HFF-Myc (cell line): Measurements from ENCODE around the gene GFOD1.

Experiments
- DNase-seq: peaks from one replicate; pipeline ENCODE4 v3.0.0-alpha.2; 2011; ENCODE audit warnings: low read depth; ENCODE audit errors: extremely low read depth
- H3K4me3 ChIP-seq: replicated peaks from 2 replicates; pipeline ENCODE4 v1.5.1; 2011; ENCODE audit warnings: low read depth, mild to moderate bottlenecking, control low read depth, low read length
- TF ChIP-seq, protein P1 (sequence below): IDR thresholded peaks from 2 replicates; pipeline ENCODE4 v1.5.1; 2012; ENCODE audit warnings: mild to moderate bottlenecking, low read depth, low read length, control low read depth; ENCODE audit errors: missing control alignments

GFOD1 gene

DNA sequence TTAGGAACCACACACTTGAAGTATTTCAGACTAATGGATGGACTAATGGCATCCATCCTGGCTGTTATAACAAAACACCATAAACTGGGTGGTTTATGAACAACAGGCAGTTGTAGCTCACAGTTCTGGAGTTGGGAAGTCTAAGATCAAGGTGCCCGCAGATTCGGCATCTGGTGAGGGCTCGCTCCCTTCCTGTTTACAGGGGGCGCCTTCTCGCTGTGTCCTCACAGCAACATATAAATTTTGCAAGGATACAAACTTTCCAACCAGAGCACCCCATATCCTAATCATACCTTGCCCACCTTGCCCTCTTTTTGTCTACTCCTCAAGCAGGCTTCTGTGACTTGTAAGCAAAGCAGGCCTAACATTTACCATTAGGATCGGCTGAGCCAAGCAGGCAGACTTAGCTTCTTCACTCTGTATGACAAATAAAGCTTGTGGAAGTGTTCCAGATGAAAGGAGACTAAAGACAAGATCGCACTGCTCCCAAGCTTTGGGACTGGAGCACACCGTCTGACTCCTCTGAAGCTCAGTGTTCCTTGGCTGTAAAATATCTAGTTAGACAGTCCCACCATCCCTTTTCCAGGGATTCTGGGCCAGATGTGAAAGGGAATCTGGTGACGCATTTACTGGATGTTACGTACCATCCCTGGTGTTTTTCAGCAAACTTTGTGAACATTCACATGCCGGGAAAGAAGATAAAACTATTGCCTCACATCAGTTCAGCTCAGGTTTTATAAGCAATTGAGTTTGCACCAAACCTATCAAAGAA is 34.9 kb downstream of the GFOD1 start:
- TF ChIP-seq, protein P1, sequence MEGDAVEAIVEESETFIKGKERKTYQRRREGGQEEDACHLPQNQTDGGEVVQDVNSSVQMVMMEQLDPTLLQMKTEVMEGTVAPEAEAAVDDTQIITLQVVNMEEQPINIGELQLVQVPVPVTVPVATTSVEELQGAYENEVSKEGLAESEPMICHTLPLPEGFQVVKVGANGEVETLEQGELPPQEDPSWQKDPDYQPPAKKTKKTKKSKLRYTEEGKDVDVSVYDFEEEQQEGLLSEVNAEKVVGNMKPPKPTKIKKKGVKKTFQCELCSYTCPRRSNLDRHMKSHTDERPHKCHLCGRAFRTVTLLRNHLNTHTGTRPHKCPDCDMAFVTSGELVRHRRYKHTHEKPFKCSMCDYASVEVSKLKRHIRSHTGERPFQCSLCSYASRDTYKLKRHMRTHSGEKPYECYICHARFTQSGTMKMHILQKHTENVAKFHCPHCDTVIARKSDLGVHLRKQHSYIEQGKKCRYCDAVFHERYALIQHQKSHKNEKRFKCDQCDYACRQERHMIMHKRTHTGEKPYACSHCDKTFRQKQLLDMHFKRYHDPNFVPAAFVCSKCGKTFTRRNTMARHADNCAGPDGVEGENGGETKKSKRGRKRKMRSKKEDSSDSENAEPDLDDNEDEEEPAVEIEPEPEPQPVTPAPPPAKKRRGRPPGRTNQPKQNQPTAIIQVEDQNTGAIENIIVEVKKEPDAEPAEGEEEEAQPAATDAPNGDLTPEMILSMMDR = no peak
- DNase-seq = no peak
- H3K4me3 ChIP-seq = no peak overlapping the region

DNA sequence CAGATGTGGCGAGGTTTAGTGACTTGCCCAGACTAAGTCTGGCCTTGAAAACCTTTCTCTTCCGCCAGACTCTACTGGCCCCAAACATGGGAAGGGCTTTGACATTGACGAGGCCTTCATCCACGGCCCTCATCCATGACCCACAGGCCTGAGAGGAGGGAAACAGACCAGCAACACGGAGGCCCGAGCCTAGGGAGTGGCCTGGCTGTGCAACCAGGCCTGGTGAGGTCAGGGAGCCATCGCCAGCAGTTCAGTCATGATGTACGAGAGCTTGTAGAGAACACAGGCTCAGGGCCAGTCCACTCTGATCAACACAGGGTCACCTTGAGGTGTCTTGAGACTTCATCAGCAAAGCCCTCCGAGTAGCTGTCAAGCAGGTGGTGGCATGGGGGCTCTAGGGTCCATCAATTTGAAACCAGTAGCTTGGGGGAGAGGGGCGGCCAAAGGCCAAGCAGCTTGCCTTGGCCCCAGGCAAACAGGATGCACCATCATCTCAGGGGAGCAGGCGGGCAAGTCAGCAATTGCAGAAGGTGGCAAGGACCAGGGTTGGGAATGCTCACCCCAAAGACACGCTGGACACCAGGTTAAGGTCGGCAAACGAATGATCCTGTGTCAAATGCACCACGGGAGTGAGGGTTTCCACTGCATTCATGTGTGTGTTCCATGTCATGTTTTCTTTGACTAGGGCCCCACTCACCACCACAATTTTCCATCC is 36.1 kb downstream of the GFOD1 start:
- no peak overlapping the region for H3K4me3 ChIP-seq
- DNase-seq = no peak
- TF ChIP-seq, protein P1 = no peak

DNA sequence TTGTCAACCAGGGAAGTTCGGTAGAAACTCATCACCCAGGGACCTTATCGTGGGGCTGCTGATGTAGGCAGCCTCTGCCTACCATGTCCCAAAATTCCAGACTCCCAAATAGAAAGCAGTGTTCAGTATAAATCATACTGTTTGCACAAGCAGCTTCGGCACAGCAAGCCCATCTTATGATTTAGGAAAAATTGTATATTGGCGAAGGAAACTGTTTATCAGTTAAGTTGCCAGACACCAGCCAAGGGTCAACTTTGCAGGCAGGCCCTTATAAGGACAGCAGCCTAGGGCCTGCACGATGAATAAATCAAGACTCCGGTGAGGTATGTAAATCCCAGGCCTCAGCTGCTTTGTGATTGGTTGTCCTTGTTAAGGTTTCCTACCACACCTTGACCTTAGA is 36.8 kb downstream of the GFOD1 start:
- no peak overlapping the region for H3K4me3 ChIP-seq
- DNase-seq = no peak
- TF ChIP-seq, protein P1 = no peak

DNA sequence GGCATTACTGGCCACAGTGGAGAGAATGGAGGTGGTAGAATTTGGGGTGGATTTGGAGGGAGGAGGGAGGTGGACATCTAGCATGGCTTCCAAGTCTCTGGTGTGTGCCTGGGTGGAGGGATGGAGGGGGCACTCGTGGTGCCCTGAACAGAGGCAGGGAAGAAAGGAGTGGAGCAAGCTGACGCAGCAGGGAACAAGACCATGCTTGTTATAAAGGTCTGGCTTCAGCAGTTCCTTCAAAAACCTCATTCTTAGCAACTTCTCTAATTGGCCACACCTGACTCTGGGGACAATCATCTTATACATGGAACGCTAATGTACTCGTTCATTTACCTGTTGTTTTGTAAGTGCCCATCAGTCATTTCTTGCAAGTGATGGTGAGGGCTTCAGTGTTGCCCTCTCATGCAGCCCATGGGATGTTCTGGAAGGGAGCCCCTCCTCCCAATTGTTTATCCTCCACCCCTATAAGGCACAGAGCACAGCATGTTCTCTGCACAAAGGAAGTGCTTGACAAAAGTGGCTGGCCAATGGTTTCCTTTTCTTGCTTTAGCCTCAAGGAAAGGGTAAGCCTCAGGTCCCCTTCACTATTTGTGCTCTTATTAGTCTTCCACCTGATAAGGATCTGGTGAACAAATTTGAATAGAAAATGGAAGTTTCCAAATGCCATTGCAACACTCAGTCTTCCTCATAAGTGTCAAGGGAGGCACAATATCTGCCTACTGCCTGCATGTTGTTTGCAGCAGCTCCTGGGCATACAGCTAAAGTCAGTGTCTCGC is 39.3 kb downstream of the GFOD1 start:
- H3K4me3 ChIP-seq = no peak overlapping the region
- TF ChIP-seq, protein P1 = no peak
- DNase-seq = no peak

DNA sequence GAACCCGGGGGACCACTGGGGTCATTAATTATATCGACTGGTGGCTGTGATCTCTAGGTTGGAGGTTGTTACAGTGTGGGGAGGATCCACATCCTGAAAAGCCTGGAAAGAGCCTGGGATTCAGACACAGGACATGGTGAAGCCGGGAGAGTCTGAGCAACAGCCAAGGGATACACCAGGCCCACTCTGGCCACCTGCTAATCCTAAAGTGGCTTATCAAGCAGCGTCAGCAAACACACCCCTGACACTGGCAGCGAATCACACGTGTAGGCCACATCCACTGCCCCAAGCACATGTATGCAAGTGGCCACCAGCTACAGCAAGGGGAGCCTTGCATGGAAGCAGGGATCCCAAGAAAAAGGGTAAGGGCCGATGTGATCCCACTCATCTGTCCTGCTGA is 41.0 kb downstream of the GFOD1 start:
- DNase-seq = no peak
- H3K4me3 ChIP-seq = no peak overlapping the region
- TF ChIP-seq, protein P1 = no peak

DNA sequence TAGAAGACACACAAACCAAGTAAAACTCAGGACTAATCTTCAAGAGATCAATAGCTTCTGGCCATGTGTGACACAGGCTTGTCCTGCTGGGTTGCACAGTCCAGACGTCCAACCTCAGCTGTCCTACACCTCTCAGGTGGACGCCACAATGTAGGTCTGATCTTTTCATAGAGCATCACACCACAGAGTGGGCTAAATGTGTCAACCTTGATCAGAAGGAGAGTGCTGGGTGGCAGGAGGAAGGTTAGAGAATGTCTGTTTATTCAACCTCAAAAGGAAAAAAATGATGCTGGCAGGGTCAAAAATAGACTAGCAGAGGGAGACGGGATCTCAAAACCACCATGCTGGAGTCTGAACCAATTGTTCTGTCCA is 41.7 kb downstream of the GFOD1 start:
- H3K4me3 ChIP-seq = no peak overlapping the region
- TF ChIP-seq, protein P1 = no peak
- no peak for DNase-seq
